Ovary (tissue), 9 donors: ENCODE measurements around the gene VIPR2. TPM values are rescaled to one million over a fixed set of nuclear protein-coding genes. Genes with fewer than 3 reads are reported as not detected.
A peak's percentile ranks its signal among the peaks of the same experiment; 100 is the strongest.

ENCODE experiments used
- DNase-seq, 5 donors: peaks; one replicate each; pipeline ENCODE4 v3.0.0-alpha.2; 2019 to 2020
- H3K27ac ChIP-seq, 2 donors: fragments of 200-600 bp; one replicate each; pipeline versions ENCODE4 v1.5.1 to v1.8.0; 2019 to 2022
- H3K27me3 ChIP-seq: fragments of 200-600 bp; one replicate; pipeline ENCODE4 v1.8.0; 2022
- H3K36me3 ChIP-seq: fragments of 200-600 bp; sonication (generic); one replicate; pipeline ENCODE4 v1.5.1; 2019
- H3K4me1 ChIP-seq: one replicate; pipeline ENCODE4 v1.8.1; 2013; ENCODE audit warnings: mild to moderate bottlenecking, moderate library complexity; ENCODE audit not compliant: insufficient read depth
- H3K4me3 ChIP-seq: fragments of 200-600 bp; sonication (generic); one replicate; pipeline ENCODE4 v1.5.1; 2017
- H3K9me3 ChIP-seq, 2 donors: fragments of 200-600 bp in 1 of 2; sonication (generic) in 1 of 2; one replicate each; pipeline versions ENCODE4 v1.5.1 to v1.8.1; 2013 to 2019; ENCODE audit warnings: mild to moderate bottlenecking in 1 of 2, moderate library complexity in 1 of 2
- CTCF ChIP-seq, 3 donors: fragments of 450-650 bp in 2 of 3; fragments of 200-600 bp in 1 of 3; IDR thresholded peaks; one replicate each; pipeline versions ENCODE4 v1.5.1 to v1.8.0; 2016 to 2022; ENCODE audit warnings: antibody characterized with exemption in 3 of 3, mild to moderate bottlenecking in 1 of 3
- EP300 ChIP-seq: sonication (generic); formaldehyde crosslinking; IDR thresholded peaks from one replicate; pipeline ENCODE4 v1.6.1; 2017; ENCODE audit warnings: antibody characterized with exemption
- POLR2A ChIP-seq: fragments of 450-650 bp; IDR thresholded peaks from one replicate; pipeline ENCODE4 v1.6.1; 2017; ENCODE audit warnings: antibody characterized with exemption, mild to moderate bottlenecking, moderate library complexity
- WGBS, 3 donors: extraction: QIAGEN DNeasy Blood & Tissue Kit in 1 of 3; methylation state at CpG; one replicate each; pipeline versions ENCODE4 v1.1.5 to v1.1.7; 2013 to 2017; 5-methylcytosine and 5-hydroxymethylcytosine counted together
- intact Hi-C, 4 donors: fragments of 100-400 bp; cut with DNase I; formaldehyde crosslinking; loops; one replicate each; pipeline versions ENCODE4 v1.11.0 to v1.15.1; 2022 to 2023
- polyA plus RNA-seq, 2 donors: library from polyadenylated mRNA; stranded (reverse); fragments of 200-250 nt in 1 of 2; fragments of 350-450 nt in 1 of 2; fragmentation: Illumina TruSeq in 1 of 2; extraction: RNeasy Lipid Tissue Mini Kit (QIAGEN cat#74804) in 1 of 2; gene quantifications; one replicate each; pipeline ENCODE4 v1.2.3, GENCODE V29; 2013 to 2014
- total RNA-seq, 7 donors: library from RNA; depleted of rRNA in 2 of 7; stranded (reverse); fragments of >200 nt in 2 of 7; fragmentation: NEBNext Ultra II Directional in 3 of 7; extraction: Animal tissue kit (Norgen Biotek cat#: 25700) in 3 of 7; gene quantifications; one replicate each; pipeline versions ENCODE4 v1.1.0 to v1.2.4, GENCODE V29; 2016 to 2023
- donor health status: DM: no; HTN: no; CAD: no; lungs with moderate emphysema.
- donor health status: DM: no; HTN: no; CAD: no.
- donor health status: Bipolar disorder and iron deficiency.
- donor health status: DM: yes; HTN: yes; CAD: no.
- donor health status: DM: no; HTN: no; CAD: no.
- donor health status: DM: yes; HTN: yes; CAD: no.

The VIPR2 gene
- total and polyA plus RNA-seq, 9 donors, result 3.6 to 18.0 (median 9.0) TPM

DNA sequence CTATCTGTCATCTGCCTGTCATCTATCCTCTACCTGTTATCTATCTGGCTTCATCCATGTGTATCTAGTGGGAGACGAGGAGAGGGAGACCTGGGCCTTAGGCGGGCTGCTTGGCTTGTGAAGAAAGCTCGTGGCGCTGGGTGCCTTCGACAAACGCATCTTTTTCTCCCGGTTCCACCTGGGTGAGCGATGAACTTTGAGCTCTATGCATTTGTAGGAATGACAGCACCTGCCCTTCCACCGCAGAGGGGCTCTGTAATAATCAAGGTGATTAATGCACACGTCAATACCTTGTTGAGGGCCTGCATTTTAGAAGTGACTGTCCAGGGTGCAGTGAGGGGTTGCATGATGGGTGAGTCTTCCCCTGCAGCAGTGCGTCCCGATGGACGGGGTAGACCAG is 2.6 kb upstream of the VIPR2 start:
- intact Hi-C loops, result loop anchor here in 1 of 4 donors (10.0 kb wide), 1 partner anchor 112 kb away; no protein-coding TSS in a partner anchor
- no peaks in the 10 kb centered on the region for H3K36me3 ChIP-seq
- peaks cover 4% of the 10 kb centered on the region for H3K4me1 ChIP-seq
- WGBS, 3 donors, result 88 to 95% (median 89%) methylated on average over 13 of the region's 13 CpGs
- no peaks in the 10 kb centered on the region for H3K9me3 ChIP-seq
- peak in 1 of 5 donors; percentile 45 for DNase-seq
- no peak overlapping the region for H3K27ac ChIP-seq
- TF ChIP-seq POLR2A (no peak), EP300 (no peak), CTCF (IDR thresholded peaks at IDR 0.05) (no peak)
- H3K4me3 ChIP-seq, result no peak overlapping the region
- no peaks in the 10 kb centered on the region for H3K27me3 ChIP-seq

DNA sequence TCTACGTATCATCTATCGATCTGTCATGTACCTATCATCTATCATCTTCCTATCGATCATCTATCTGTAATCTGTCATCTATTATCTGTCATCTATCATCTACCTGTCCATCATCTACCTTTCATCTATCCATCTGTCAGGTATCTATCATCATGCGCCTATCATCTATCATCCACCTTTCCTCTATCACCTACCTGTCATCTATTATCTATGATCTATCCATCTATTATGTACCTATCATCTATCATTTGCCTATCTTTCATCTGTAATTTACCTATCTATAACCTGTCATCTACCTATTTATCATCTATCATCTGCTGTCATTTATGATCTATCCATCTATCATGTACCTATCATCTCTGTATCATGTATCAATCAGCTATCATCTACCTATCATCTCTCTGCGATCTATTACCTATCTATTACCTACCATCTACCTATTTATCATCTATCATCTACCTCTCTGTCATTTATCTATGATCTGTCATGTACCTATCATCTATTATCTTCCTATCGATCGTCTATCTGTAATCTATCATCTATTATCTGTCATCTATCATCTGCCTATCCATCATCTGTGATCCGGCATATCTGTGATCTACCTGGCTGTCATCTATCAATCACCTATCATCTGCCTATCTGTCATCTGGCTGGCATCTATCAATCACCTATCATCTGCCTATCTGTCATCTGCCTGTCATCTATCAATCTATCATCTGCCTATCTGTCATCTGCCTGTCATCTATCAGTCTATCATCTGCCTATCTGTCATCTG is 1.6 kb upstream of the VIPR2 start:
- no peaks in the 10 kb centered on the region for H3K9me3 ChIP-seq
- peaks cover 4% of the 10 kb centered on the region for H3K4me1 ChIP-seq
- no peak for DNase-seq
- 91 to 95% (median 95%) methylated on average over 8 of the region's 8 CpGs for WGBS, 3 donors
- no peaks in the 10 kb centered on the region for H3K36me3 ChIP-seq
- no peak overlapping the region for H3K4me3 ChIP-seq
- no peak overlapping the region for H3K27ac ChIP-seq
- intact Hi-C loops, result loop anchor here in 1 of 4 donors (10.0 kb wide), 1 partner anchor 111 kb away; no protein-coding TSS in a partner anchor
- TF ChIP-seq CTCF (IDR thresholded peaks at IDR 0.05), result no peak
- TF ChIP-seq EP300, result no peak
- no peak for TF ChIP-seq POLR2A
- no peaks in the 10 kb centered on the region for H3K27me3 ChIP-seq

GRCh38 chr7:159145490-159145855 is 806 bp upstream of the VIPR2 start:
- Histone ChIP-seq H3K4me1 (peaks cover 4% of the 10 kb centered on the region), H3K27me3 (no peaks in the 10 kb centered on the region), H3K4me3 (peak overlapping the region; percentile 57), H3K27ac (peak overlapping the region; percentile 80 to 88), H3K9me3 (no peaks in the 10 kb centered on the region), H3K36me3 (no peaks in the 10 kb centered on the region)
- TF ChIP-seq EP300 (no peak), POLR2A (peak; percentile 5), CTCF (IDR thresholded peaks at IDR 0.05) (peak in 1 of 3 donors; percentile 19)
- DNase-seq, result peak; percentile 62 to 80 (median 71)
- intact Hi-C loops, result loop anchor here in 1 of 4 donors (10.0 kb wide), 1 partner anchor 111 kb away; no protein-coding TSS in a partner anchor
- WGBS, 3 donors, result 1 to 9% (median 7%) methylated on average over 30 of the region's 30 CpGs

DNA sequence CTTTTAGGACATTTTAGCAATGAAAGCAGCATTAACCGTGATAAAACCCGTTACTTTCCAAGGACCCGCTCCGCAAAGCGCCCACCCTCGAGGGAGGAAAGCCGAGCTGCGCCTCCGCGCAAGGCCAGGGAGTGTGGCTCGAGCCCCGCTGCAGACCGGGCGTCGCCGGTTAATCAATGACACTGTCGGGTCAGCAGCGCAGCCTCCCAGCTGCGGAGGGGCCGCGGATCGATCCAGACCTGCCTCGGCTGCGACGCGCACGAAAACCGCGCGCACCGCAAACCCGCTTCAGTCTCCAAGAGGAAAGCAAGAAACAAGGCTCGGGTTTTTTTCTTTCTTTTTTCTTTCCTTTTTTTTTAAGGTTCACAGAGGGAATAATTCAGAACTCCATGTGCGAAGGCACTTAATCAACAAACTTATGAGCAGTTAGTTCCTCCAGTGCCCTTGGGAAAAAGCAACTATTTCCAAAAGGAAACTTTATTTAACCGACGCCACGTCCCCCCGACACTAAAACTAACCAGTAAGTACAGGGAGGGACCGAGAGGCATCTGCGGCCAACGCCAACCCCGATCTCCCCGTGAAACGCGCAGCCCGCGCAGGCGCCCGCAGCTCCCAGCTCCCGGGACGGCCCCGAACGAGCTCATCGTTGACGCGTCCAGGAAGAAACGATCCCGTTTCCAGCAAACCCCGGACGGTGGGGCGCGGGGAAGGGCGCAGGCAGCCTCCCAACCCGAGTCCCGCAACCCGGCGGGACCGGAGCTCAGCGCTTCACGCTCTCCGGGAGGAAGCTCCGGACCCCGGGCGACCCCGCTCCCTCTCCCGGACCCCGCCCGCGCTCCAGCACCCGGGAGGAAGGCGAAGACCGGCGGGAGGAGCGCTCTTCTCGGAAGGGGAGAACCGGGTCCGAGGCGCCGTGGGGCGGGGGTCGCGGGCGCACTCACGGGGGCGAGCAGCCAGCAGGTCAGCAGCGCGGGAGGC is 598 bp downstream of the VIPR2 start:
- DNase-seq, result peak; percentile 48 to 73 (median 64)
- intact Hi-C loops, result loop anchor here in 1 of 4 donors (10.0 kb wide), 1 partner anchor 109 kb away; no protein-coding TSS in a partner anchor
- peak overlapping the region; percentile 80 to 88 for H3K27ac ChIP-seq

More for the DNA sequence above, 598 bp downstream of the VIPR2 start:
- no peaks in the 10 kb centered on the region for H3K36me3 ChIP-seq
- no peaks in the 10 kb centered on the region for H3K27me3 ChIP-seq
- 0 to 1% (median 1%) methylated on average over 90 to 97 of the region's 97 CpGs for WGBS, 3 donors
- H3K9me3 ChIP-seq, result no peaks in the 10 kb centered on the region
- peaks cover 4% of the 10 kb centered on the region for H3K4me1 ChIP-seq
- TF ChIP-seq CTCF (IDR thresholded peaks at IDR 0.05) (no peak), POLR2A (no peak), EP300 (no peak)
- peak overlapping the region; percentile 57 for H3K4me3 ChIP-seq
